NCI-H524 treated with DMSO at 0.1 percent for 48 hours (cell line): ENCODE measurements around the gene NOVA2.

ENCODE experiments used
- DNase-seq: peaks from one replicate; lab custom pipeline; 2025; lab: John Stamatoyannopoulos, UW

NOVA2 gene

DNA sequence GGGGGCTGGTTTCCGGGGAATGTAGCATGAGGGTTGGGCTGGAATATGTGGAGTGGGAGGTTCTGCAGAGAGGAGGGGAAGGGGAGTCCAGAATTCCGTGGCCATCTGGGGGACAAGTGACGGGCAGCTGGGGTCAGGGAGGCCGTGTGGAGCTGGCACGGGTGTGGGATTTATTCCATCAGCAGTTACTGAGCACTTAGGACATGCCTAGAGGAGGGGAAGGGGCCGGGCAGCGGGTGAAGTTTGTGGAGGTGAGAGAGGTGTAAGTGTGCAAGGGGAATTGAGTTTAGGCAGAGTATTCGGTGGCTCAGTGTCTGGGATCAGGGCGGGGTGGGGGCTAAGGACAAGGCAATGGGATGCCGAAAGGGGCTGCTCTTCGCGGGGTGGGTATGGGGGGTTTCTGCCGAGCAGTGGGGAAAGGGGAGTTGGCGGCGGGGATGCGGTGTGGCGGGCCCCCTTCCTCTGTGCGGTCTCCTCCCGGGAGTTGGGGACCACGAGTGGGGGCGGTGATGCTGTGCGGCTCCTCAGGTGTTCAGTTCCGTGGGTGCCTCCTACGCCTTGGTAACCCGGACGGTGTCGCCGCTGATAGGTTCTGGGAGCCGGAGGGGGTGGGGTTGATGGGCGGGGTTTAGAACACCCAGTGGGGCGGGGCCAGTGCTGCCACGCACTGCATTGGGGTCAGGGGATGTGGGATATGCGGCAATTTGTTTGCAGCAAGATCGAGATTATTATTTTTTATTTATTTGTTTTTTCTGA, 27.0 kb upstream of the NOVA2 start:
- no peak for DNase-seq

DNA sequence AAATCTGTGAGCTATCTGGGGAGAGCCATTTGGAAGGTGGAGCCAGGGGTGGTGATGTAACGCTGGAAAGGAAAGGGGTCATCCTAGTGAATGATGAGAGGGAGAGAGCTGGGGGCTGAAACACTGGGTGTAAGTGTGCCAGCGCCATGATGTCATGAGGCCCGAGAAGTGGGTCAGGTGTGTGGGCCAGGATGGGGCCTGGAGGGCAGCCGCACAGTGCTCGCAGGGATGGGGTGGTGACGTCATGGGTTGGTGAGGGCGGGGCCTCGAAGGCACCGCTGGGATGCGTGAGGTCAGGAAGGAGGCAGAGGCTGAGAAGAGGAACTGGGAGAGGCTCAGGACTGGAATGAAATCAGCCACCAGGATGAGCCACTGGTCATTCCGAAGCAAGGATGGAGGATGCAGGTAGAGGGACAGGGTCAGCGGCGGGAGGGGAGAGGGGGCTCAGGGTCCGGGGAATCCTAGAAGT, 26.0 kb upstream of the NOVA2 start:
- DNase-seq, result no peak

DNA sequence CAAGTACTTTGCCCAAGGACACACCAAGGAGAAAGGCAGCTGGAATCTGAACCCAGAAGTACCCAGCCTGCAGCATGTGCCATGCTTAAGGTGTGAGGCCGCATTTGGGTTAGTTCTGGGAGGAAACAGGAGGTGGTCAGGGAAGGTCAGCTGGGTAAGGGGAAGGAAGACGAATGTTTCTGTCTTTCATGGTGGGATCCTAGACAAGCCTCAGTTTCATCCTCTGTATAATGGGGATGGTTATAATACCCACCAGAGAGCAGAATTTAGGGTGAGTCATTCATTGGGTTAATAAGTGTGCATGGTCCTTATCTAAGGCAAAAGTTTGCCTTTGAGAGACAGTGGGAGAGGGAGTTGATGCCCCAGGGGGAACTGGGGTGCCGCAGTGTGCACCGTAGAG, 25.2 kb upstream of the NOVA2 start:
- no peak for DNase-seq

DNA sequence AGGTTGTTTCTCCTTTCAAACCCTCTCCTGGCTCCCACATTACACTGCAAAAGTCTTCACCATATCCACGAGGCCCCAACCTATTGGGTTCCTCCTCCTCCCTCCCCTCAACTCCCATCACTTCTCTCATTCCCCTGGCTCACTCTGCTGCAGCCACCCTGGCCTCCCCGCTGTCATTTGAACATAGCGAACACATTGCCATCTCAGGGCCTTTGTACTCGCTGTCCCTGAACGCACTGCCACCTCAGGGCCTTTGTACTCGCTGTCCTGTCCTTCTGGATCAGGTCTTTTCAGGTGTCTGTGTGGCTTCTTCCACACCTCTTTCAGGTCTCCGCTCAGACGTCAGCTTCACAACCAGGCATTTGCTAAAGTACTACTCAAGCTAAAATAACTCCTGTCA, 23.3 kb upstream of the NOVA2 start:
- DNase-seq, result no peak

DNA sequence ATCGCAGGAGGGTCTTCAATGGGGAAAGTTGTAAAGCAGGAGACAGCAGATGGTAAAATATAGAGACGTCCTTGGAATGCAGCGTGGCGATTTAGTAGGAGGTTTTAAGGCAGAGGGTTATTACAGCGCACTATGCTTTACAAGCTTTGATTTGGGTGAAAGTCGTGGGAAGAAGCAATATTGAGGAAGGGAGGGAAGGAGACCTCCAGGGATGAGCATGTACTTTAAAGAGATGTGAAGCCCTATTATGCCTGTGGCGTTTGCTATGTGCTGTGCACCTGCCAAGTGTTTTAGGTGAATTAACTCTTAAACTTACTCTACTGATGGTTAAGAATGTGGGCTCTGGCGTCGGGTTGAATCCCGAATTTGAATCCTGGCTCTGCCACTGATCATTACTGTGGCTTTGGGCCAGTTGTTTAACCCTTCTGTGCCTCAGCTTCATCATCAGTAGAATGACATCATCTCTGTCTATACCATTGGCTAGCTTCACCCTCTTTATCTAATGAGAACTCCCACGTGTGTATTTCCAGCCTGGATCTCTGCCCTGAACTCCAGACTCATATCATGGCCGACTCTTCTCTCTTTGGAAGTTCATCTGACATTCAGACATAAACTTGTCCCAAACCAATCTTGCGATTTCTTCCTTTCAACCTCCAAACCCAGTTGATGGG, 22.2 kb upstream of the NOVA2 start:
- DNase-seq, result no peak

DNA sequence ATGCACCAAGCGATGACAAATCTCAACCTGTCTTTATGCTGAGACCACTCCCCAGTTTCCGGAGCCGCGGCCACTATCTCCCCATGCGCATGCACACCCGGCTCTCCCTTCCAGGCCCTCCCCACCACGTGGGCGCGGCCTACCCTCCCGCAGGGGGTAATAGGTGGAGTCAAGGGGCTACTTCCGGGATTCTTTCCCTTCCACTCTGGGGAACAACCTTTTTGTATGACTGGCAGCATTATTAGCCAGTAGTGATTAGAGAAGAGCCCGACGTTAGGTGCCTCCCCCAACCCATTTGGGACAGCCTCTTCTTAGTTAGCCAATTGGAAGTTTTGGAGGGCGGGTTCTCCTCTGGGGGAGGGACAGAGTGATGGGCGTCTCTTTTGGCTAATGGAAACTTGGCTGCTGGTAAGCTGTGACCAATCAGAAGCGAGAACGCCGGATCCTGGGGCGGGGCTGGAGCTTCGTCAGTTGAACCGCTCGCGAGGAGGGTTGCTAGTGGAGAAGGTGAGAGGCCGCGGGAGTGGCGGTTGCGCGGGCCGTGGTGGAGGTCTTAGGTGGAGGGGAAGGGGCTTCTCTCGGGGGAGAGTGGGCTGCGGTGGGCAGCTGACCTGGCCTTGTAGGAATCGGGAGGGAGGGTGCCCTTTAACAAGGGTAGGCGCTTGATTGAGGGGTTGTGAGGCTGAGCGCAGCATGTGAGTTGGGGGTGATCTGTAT, 21.5 kb upstream of the NOVA2 start, which contains the start of gene CCDC61:
Gene CCDC61, plus strand, starts transcription at position 470 of the 717 bp plus-strand sequence. CDS start 7,552 bp downstream, outside the sequence.
- peak; percentile 95 for DNase-seq

DNA sequence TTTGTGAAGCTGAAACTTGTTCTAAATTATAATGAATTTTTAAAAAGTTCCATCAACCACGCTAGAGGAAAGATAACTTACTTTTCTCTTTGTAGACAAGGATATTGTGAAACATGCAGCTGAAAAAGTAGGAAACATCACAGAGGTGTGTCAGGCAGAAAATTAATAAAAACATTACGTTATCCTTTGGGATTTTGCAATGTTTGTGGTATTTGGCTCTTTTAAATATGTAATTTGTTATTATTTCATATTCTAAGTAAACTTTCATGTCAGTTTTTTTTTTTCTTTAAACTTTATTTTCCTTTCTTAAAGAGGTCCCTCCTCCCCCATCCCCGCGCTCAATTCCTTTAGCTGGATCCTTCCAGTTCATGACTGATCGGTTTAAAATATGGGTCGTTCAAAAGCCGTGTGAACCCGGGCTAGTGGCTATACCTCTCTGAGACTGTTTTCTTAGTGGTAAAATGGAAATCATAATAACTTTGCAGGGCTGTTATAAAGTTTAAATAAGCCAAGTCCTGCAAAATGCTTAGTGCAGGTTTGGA, 20.9 kb upstream of the NOVA2 start:
- DNase-seq, result no peak

DNA sequence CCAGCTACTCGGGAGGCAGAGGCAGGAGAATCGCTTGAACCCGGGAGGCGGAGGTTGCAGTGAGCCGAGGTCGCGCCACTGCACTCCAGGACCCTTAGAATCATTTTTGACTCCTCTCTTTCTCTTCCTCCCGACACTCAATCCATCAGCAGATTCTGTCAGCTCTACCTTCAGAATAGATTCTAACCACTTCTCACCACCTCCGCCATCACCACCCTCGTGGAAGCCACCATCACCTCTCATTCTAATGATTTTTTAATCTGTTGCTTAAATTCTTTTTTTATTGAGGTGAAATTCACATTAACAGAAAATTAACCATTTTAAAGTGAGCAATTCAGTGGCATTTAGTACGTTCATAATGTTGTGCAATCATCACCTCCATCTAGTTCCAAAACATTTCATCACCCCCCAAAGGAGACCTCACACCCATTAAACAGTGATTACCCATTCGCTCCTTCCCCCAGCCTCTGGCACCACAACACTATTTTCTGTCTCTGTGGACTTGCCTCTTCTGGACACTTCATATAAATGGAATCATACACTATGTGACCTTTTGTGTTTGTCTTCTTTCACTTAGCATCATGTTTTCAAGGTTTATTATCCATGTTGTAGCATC, 16.6 kb upstream of the NOVA2 start:
- no peak for DNase-seq

DNA sequence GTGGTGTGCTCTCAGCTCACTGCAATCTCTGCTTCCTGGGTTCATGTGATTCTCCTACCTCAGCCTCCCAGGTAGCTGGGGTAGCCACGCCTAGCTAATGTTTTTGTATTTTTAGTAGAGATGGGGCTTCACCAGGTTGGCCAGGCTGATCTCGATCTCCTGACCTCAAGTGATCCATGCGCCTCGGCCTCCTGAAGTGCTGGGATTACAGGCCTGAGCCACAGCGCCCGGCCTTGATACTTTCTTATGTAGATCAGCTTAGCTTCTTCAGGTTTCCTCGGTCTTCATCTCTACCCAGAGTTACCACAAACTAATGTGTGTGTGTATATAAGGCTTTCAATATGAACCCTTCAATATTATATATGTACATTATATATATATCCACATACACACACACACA, 11.7 kb upstream of the NOVA2 start:
- DNase-seq, result no peak

DNA sequence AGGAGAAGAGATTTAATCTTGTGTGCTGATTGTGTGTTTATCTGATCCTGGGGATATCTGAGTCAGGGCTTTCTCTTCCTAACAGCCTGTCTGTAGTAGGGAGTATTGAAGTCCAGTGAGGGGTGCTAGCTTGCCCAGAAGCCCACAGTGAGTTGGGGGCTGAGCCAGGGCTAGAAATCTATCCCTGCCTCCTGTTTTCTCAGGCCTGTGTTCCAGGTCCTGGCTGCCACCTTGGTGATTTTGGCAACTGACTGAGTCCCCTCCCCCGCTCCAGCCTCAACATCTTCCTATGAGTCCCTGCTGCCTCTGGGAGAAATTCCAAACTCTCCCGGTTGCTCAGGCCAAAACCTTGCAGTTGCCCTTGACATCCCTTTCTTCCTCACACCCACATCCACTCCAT, 7.7 kb upstream of the NOVA2 start:
- no peak for DNase-seq

DNA sequence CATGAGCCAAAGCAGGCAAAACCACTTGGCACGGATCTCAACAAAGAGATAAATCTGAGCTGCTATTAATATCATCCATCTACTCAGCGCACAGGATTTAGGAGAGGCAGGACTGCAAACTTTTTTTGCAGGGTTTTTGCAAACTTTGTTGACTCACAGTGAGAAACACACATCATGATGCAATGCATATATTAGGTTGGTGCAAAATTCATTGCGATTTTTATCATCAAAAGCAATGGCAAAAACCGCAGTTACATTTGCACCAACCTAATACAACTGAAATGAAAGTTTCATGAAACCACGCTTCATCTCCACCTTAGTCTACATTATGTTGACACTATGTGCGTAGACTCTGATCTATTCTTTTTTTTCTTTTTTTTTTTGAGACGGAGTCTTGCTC, 4.5 kb upstream of the NOVA2 start:
- DNase-seq, result no peak

DNA sequence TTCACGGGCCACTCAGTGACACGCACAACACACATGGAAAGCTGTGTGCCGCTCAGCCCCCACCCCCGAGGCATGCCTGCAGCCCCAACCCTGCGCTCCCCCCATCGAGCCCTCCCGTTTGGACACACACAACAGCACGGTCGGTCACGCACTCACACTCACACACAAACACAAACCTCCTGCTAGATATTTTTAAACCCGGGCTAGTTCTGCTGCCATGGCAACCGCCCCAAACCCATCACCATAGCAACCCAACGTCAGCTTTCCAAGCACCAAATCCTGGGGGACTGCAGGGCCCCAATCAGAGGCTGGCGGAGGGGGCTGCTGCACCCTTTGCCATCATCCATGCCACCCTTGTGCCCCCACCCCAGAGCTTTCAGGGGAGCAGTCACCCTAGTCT, 2.5 kb upstream of the NOVA2 start:
- no peak for DNase-seq

DNA sequence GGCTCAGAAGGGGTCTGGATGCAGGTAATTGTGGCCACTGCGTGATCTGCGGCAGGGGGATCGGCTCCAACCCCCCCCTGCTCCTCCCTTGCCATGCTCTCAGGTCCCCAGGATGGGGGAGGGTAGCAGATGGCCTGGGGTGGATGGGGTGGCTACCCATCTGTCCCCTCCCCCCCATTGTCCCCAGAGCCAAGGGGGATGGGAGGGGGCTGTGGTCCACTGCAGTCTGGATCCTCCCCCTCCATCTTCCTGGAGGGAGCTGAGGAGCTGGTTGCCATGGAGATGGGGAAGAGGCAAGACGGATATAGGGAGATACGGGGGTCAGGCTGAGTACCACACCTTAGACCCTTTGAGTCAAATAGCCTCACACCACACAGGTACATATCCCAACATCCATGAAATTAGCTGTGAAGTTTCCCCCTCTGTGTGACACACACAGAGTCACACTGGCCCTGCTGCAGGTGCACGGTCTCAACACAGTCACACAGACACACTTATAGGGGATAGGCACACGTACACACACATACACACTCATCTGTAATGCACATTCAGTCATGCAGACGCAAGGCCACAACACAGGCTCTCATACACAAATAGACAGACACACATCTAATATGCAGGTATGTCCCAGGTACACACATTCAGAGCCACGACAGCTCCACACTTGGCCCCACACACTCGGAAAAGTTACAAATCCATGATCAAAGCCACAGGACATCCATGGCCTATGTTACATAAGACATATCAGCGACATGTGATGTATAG, 1.8 kb upstream of the NOVA2 start:
- peak; percentile 33 for DNase-seq

DNA sequence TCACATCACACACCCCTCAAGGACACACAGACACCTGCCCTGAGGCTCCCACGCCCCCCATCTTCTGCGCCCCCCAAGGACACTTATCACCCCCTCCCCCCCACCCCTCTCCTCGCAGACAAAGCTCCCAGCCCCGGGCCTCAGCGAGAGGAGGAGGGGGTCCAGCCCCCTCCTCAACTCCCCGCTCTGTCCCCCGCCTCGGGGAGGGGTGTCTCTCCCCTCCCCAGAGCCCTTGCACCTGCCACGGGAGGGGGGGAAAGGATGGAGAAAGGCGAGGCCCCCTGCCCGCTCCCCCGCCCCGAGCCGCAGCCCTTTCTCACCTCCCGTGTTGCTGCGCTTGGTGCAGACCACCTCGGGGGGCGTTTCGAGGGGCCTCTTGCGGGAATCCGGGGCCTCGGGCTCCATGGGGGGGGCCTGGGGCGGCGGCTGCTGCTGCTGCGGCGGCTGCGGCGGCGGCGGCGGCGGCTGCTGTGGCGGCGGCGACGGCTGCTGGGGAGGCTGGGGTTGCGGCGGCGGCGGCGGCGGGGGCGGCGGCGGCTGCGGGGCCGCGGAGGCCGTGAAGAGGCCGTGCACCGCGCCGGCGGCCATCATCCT, 621 bp downstream of the NOVA2 start:
- DNase-seq, result no peak

DNA sequence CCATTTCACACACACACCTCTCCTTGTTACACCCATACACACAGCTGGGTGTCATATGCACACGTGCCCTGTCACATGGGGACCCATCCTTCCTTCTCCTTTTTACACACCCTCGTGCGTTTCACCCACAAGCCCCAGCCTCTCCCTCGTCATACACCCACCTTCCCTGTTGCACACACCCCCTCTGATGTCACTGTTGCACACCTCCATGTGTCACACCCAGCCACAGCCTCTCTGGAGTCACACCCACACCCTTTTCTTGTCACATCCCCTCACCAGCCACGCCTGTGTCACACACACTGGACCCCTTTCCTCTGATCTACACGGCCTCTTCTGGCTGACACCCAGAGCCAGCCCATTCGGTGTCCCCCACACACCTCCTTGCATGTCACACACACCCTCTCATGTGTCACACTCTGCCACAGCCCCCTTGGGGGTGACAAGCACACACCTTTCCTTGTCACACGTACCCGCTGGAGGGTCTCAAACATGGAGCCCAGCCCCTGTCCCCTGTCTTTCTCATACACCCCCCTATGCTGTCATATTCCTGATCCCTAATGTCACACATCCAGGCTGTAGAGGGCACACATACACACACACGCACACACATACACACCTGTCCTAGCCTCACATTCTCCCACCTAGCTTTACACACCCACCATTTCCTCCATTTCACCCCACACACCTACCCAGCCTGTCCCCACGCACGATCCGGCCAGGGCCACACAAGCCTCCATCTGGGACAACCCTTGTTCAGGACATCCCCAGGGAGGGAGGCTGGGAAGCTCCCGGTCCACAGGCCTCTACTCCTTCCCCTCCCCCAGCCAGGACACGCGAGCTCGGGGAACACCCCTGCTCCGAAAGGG, 1.4 kb downstream of the NOVA2 start:
- no peak for DNase-seq

DNA sequence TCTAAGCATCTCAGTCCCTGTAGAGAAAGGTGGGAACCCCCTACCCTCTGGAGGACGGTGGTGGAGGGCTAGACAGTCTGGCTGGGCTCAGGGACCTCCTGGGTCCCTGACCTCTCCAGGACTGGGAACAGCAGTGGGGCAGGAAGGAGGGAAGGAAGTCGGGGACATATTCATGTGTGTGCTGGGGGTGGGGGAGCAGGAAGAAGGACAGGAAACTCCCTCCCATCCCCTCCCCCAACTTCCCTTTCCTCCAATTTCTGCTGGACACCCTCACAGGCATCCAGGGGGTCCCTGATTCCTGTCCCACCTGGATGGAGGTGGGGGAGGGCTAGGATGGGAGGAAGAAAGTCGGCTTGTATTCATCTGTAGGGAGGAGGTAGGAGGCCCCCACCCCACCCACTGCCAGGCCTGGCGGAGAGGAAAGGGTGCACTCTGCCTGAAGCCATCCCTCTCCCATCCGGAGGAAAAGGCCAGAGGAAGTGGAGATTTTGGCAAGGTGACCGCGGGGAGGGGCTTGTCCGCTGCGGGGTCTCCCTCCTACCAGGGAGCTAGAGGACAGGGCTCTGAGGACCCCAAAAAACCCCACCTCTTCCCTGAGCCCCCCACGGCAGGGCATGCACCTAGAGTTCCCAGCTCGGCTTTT, 2.3 kb downstream of the NOVA2 start:
- DNase-seq, result no peak

DNA sequence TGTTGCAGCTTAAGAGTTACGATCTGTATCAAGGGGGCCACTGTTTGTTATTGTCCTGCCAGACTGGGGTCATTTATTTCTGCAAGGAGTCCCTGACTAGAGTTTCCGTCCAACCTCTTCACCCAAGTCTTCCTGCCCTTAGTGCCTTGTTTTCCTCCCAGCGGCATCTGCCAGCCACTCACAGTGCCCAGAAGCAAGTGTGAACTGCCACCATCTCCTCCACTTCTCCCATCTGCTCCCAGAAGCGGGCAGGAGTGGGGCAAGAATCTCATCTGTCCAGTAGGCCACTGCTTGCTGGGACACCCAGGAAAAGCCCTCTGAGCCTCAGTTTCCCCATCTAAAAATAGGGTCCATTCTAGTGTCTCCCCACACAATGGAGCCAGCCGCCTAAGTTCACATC, 4.0 kb downstream of the NOVA2 start:
- no peak for DNase-seq

DNA sequence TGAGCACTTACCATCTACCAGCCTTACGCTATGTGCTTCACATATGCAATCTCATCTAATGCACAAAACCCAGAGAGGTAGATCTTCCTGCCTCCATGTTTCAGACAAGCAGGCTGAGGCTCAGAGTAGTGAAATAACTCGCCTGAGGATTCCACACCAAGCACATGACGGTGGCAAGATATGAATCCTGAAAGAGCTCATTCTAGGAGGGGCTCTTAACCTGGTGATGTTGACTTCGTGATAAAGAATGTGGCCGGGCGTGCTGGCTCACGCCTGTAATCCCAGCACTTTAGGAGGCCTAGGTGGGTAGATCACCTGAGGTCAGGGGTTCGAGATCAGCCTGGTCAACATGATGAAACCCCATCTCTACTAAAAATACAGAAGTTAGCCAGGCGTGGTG, 5.0 kb downstream of the NOVA2 start:
- no peak for DNase-seq

DNA sequence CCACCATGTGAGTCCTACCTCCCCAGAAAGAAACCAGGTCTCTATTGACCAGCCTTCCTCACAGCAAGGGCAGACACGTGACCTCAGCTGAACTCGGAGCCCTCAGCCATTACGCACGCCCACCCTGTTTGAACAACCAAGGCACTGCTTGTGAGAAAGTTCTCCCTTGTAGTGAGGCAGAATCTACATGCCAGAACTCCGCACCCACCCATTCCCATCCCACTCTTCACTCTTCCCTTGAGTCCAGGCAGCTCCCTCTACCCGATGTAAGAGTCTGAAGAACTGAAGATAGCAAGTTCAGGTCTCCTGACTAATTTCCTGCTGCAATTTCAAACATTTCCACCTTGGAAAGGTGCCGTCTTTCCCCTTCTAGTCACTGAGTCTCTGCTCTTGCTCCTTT, 6.4 kb downstream of the NOVA2 start:
- DNase-seq, result no peak

DNA sequence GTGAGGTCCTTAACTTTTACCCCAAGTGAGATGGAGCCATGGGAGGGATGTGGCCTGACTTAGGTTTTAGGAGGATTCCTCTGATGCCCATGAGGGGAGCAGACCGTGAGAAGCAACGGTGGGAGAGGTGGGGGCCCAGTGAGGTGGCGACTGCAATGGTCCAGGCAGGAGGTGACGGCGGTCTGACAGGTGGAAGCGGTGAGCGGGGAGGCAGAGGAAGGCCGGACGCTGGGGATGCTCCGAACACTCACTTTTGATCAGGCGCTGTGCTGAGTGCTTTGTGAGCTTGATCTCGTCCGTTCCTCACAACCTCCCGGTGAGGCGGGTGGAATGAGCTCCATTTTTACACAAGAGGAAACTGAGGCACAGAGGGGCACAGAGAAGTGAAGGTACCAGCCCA, 11.6 kb downstream of the NOVA2 start:
- no peak for DNase-seq
